HEK293 (cell line): Measurements from ENCODE around the gene PIGN.

Experiments used
- ATF2 ChIP-seq: fragments of 450-650 bp; formaldehyde crosslinking; IDR thresholded peaks from 2 replicates; pipeline ENCODE4 v1.5.1; 2016; ENCODE audit warnings: missing biosample characterization, missing genetic modification characterization, low read depth
- BCL6B ChIP-seq: fragments of 450-650 bp; formaldehyde crosslinking; IDR thresholded peaks from 2 replicates; pipeline ENCODE4 v1.5.1; 2017; ENCODE audit warnings: missing biosample characterization, missing genetic modification characterization
- KLF8 ChIP-seq: fragments of 450-650 bp; formaldehyde crosslinking; IDR thresholded peaks from 2 replicates; pipeline ENCODE4 v1.5.1; 2016; ENCODE audit warnings: missing biosample characterization, missing genetic modification characterization
- ZBTB1 ChIP-seq: fragments of 450-650 bp; formaldehyde crosslinking; IDR thresholded peaks from 2 replicates; pipeline ENCODE4 v1.5.1; 2016; ENCODE audit warnings: missing biosample characterization, missing genetic modification characterization
- ZNF488 ChIP-seq: fragments of 450-650 bp; formaldehyde crosslinking; IDR thresholded peaks from 2 replicates; pipeline ENCODE4 v1.5.1; 2016; ENCODE audit warnings: missing biosample characterization, missing genetic modification characterization
- ZNF501 ChIP-seq: fragments of 450-650 bp; formaldehyde crosslinking; IDR thresholded peaks from 2 replicates; pipeline ENCODE4 v1.5.1; 2016; ENCODE audit warnings: missing biosample characterization, missing genetic modification characterization
- ZNF785 ChIP-seq: fragments of 450-650 bp; formaldehyde crosslinking; IDR thresholded peaks from 2 replicates; pipeline ENCODE4 v1.5.1; 2016; ENCODE audit warnings: missing biosample characterization, missing genetic modification characterization
- ZSCAN23 ChIP-seq: fragments of 450-650 bp; formaldehyde crosslinking; IDR thresholded peaks from 2 replicates; pipeline ENCODE4 v1.5.1; 2016; ENCODE audit warnings: missing biosample characterization, missing genetic modification characterization

Gene PIGN

GRCh38 chr18:61991201-61991600 lies 195.7 kb downstream of the PIGN start (continued):
- TF ChIP-seq BCL6B (tag by site-specific recombination) (no peak), ATF2 (tag by site-specific recombination) (no peak), ZNF488 (tag by site-specific recombination) (no peak), ZBTB1 (tag by site-specific recombination) (no peak), ZNF501 (tag by site-specific recombination) (no peak), KLF8 (tag by site-specific recombination) (no peak), ZSCAN23 (tag by site-specific recombination) (no peak), ZNF785 (tag by site-specific recombination) (no peak)
